Colonic mucosa (tissue), 4 donors: ENCODE measurements around the gene WLS. TPM values are rescaled to one million over a fixed set of nuclear protein-coding genes. Genes with fewer than 3 reads are reported as not detected.
"Not testable (repeated sequence)": the region's sequence is repeated elsewhere in the genome, so short reads cannot be mapped to it uniquely, and the experiment has no call there.

Source experiments
- DNase-seq: peaks from one replicate; pipeline ENCODE4 v3.0.0-alpha.2; 2020
- H3K27ac ChIP-seq: fragments of 200-600 bp; one replicate; pipeline ENCODE4 v1.8.0; 2021
- H3K27me3 ChIP-seq: fragments of 200-600 bp; one replicate; pipeline ENCODE4 v1.8.0; 2021
- H3K36me3 ChIP-seq: fragments of 200-600 bp; one replicate; pipeline ENCODE4 v1.8.0; 2021
- H3K4me1 ChIP-seq: fragments of 200-600 bp; one replicate; pipeline ENCODE4 v1.8.0; 2021; ENCODE audit warnings: mild to moderate bottlenecking
- H3K4me3 ChIP-seq: fragments of 200-600 bp; one replicate; pipeline ENCODE4 v1.8.0; 2021
- H3K9ac ChIP-seq, 2 donors: one replicate each; pipeline ENCODE4 v1.7.0; 2013; ENCODE audit warnings: control low read depth in 2 of 2, low read depth in 2 of 2, low read length in 2 of 2
- H3K9me3 ChIP-seq: fragments of 200-600 bp; one replicate; pipeline ENCODE4 v1.8.0; 2021
- CTCF ChIP-seq: fragments of 200-600 bp; IDR thresholded peaks from one replicate; pipeline ENCODE4 v1.8.0; 2022; ENCODE audit warnings: antibody characterized with exemption, mild to moderate bottlenecking
- intact Hi-C: fragments of 100-400 bp; cut with DNase I; formaldehyde crosslinking; loops from one replicate; pipeline ENCODE4 v1.14.1; 2022
- total RNA-seq, 2 donors: library from RNA; stranded (reverse); fragmentation: NEBNext Ultra II Directional in 1 of 2; extraction: Animal tissue kit (Norgen Biotek cat#: 25700) in 1 of 2; gene quantifications; one replicate each; pipeline ENCODE4 v1.2.1, GENCODE V29; 2021
- donor health status: healthy.
- donor health status: DM: no; HTN: no; CAD: no.
- donor health status: DM: no; HTN: no; CAD: no.

WLS gene
- total RNA-seq, 2 donors from 2014 or later, result 88.3 to 116 TPM

- Histone ChIP-seq H3K36me3 (no peaks in the 10 kb centered on the region), H3K9me3 (no peaks in the 10 kb centered on the region), H3K27me3 (no peaks in the 10 kb centered on the region), H3K4me3 (no peak overlapping the region), H3K9ac (no peak overlapping the region), H3K27ac (peak overlapping the region; percentile 64), H3K4me1 (peaks cover 15% of the 10 kb centered on the region)
- TF ChIP-seq CTCF, result no peak
- intact Hi-C loops, result no loop called here
- DNase-seq, result peak; percentile 69
Measured at GRCh38 chr1:68173936-68174737, 58.2 kb downstream of the WLS start.

- Histone ChIP-seq H3K36me3 (no peaks in the 10 kb centered on the region), H3K27ac (peak overlapping the region; percentile 64), H3K9me3 (no peaks in the 10 kb centered on the region), H3K27me3 (no peaks in the 10 kb centered on the region), H3K4me1 (peaks cover 15% of the 10 kb centered on the region), H3K4me3 (no peak overlapping the region), H3K9ac (peak overlapping the region in 1 of 2 donors; percentile 8)
- intact Hi-C loops, result no loop called here
- no peak for TF ChIP-seq CTCF
- DNase-seq, result no peak
Measured at GRCh38 chr1:68173283-68173935, 58.9 kb downstream of the WLS start.

GRCh38 chr1:68171795-68172194 lies 60.5 kb downstream of the WLS start:
- H3K9ac ChIP-seq, H3K4me1 ChIP-seq, DNase-seq, intact Hi-C loops, H3K9me3 ChIP-seq, H3K36me3 ChIP-seq, H3K27ac ChIP-seq, H3K27me3 ChIP-seq, H3K4me3 ChIP-seq: not testable (repeated sequence)

GRCh38 chr1:68168545-68169171 lies 63.7 kb downstream of the WLS start:
- intact Hi-C loops, result no loop called here
- Histone ChIP-seq H3K4me1 (peaks cover 3% of the 10 kb centered on the region), H3K27ac (no peak overlapping the region)

GRCh38 chr1:68167211-68167610 lies 65.1 kb downstream of the WLS start:
- no peaks in the 10 kb centered on the region for H3K9me3 ChIP-seq
- no peak for TF ChIP-seq CTCF
- no peak overlapping the region for H3K27ac ChIP-seq
- H3K36me3 ChIP-seq, result no peaks in the 10 kb centered on the region
- no peaks in the 10 kb centered on the region for H3K4me1 ChIP-seq
- intact Hi-C loops, result no loop called here
- no peak for DNase-seq
- no peaks in the 10 kb centered on the region for H3K27me3 ChIP-seq
- H3K4me3 ChIP-seq, result no peak overlapping the region
- no peak overlapping the region for H3K9ac ChIP-seq

More at GRCh38 chr1:68168545-68169171, 63.7 kb downstream of the WLS start:
- DNase-seq, result no peak
- TF ChIP-seq CTCF, result no peak
- Histone ChIP-seq H3K27me3 (no peaks in the 10 kb centered on the region), H3K36me3 (no peaks in the 10 kb centered on the region), H3K9ac (no peak overlapping the region), H3K4me3 (no peak overlapping the region), H3K9me3 (no peaks in the 10 kb centered on the region)
